GM12865 (cell line): ENCODE results near the gene RBPJ.

Source experiments
- DNase-seq: peaks from one replicate; pipeline ENCODE4 v3.0.0; 2010; ENCODE audit warnings: low read depth
- H3K4me3 ChIP-seq: 2 replicates; pipeline ENCODE4 v1.5.1; 2011; ENCODE audit warnings: mild to moderate bottlenecking, low read depth, low read length, control low read depth
- TF ChIP-seq, protein P1 (sequence below): IDR thresholded peaks from 2 replicates; pipeline ENCODE4 v1.5.1; 2011; ENCODE audit warnings: low read length, control low read depth, low read depth, inconsistent platforms; ENCODE audit not compliant: insufficient read depth; ENCODE audit errors: missing control alignments

Gene RBPJ

GRCh38 chr4:26459756-26460530, 139.1 kb downstream of the RBPJ start:
- no peak for DNase-seq

GRCh38 chr4:26462874-26463273, 142.1 kb downstream of the RBPJ start:
- no peak overlapping the region for H3K4me3 ChIP-seq
- DNase-seq: no peak
- TF ChIP-seq, protein P1, sequence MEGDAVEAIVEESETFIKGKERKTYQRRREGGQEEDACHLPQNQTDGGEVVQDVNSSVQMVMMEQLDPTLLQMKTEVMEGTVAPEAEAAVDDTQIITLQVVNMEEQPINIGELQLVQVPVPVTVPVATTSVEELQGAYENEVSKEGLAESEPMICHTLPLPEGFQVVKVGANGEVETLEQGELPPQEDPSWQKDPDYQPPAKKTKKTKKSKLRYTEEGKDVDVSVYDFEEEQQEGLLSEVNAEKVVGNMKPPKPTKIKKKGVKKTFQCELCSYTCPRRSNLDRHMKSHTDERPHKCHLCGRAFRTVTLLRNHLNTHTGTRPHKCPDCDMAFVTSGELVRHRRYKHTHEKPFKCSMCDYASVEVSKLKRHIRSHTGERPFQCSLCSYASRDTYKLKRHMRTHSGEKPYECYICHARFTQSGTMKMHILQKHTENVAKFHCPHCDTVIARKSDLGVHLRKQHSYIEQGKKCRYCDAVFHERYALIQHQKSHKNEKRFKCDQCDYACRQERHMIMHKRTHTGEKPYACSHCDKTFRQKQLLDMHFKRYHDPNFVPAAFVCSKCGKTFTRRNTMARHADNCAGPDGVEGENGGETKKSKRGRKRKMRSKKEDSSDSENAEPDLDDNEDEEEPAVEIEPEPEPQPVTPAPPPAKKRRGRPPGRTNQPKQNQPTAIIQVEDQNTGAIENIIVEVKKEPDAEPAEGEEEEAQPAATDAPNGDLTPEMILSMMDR: no peak

More at GRCh38 chr4:26459756-26460530, 139.1 kb downstream of the RBPJ start:
- no peak overlapping the region for H3K4me3 ChIP-seq
- TF ChIP-seq, protein P1: no peak

DNA sequence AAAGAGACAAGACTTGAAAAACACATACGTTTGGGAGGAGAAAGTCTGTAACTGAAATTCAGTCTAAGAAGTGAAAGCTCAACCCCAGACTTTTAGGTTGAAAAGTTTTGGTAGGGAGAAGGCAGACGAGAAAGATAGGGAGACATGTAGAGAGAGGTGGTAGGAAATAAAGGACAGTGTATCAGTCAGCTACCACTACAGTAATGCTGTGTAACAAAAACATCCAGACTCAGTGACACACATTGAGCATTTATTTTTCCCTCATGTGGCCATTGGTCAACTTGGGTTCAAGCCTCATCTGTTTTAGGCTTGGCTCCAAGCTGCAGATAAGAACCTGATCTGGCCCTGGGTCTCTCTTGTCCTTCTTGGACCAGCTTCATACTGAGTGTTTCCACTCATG, 142.6 kb downstream of the RBPJ start:
- H3K4me3 ChIP-seq: no peak overlapping the region
- DNase-seq: no peak
- TF ChIP-seq, protein P1: no peak

DNA sequence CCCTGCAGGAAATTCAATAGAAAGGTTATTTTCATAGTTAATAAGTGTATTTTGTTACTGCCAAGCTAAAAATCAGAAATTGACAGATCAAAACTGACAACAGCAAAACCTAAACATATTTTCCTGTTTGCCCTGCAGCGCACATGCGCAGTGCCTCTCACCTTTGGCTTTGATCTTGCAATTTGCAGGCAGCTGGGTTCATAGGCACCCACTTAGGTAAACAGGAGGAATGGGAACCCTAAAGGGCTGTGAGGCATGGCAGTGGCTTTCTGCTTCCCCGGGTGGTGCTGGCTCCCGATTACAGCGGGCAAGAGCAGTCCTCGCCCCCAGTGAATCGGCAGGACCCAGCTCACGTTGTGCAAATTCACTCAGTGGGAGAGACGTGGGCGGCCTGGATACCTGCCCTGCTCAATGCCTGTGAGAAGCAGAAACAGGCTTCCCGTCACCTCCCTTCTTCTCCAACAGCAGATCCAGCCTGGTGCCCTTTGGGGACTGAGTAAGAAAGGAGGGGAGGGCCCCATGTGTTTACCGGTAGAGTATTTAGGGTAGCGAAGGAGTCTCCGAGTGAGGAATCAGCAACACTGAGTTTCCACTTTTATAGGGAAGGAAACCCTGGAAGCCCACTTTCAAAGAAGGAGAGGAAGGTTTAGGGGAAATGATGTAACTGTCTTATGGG, 143.7 kb downstream of the RBPJ start:
- no peak for DNase-seq
- TF ChIP-seq, protein P1: no peak
- no peak overlapping the region for H3K4me3 ChIP-seq

DNA sequence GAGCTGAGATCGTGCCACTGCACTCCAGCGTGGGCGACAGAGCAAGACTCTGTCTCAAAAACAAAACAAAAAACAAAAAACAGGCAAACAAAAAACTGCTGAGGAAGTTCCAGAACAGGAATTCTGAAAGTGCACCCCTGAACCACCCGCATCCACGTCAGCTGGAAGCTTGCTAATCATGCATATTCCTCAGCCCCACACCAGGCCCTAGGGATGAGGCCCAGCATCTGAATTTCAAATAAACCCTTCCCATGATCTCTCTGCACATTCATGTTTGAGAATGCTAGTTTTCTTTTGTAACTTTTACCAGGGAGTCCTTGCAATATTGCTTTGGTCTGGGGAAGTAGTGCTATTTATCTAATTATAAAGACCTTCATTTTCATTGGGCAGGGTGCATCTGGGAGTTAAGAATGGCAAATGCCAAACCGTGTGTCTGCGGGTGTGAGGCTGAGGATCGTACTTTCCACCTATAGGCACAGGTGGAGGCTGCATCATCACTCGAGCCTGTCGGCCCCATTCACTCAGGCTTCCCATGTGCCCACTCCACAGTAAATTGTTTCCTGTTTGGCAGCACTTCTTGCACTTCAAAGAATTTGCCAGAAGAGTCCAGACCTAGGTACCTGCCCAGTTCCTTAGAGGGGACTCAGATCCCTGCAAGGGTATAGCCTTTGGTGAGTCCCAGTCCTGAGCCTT, 145.9 kb downstream of the RBPJ start:
- TF ChIP-seq, protein P1: no peak
- H3K4me3 ChIP-seq: no peak overlapping the region
- DNase-seq: no peak

- no peak for DNase-seq
- TF ChIP-seq, protein P1: no peak
- no peak overlapping the region for H3K4me3 ChIP-seq
Observed at GRCh38 chr4:26467724-26468123, 146.9 kb downstream of the RBPJ start.
